Stimulated activated CD4-positive, alpha-beta T cell treated with anti-CD3 and anti-CD28 coated beads, TNF-alpha, amount 100 ng/mL, for 1 hour (primary cell): ENCODE measurements around the gene PUM2.
"Not testable (repeated sequence)": the region's sequence is repeated elsewhere in the genome, so short reads cannot be mapped to it uniquely, and the experiment has no call there.

ENCODE experiments used
- DNase-seq, 3 donors: peaks; one replicate each; pipeline ENCODE4 v3.0.0-alpha.2; 2020; ENCODE audit warnings: low read depth in 3 of 3, low spot score in 1 of 3

Gene PUM2

DNA sequence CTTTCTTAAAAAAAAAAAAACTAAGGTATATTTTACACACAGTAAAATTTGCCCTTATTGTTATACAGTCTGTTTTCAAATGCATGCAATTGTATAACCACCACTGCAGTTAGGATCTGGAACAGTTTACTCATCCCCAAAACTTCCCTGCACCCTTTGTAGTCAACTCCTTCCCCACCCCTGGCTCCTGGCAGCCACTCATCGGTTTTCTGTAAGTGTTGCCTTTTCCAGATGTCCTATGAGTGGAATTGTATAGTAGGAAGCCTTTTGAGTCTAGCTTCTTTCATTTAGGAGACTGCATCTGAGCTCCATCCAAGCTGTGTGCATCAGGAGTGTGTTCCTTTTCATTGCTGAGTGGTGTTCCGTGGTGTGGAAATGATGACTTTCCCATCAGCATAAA is 116.0 kb downstream of the PUM2 start:
- not testable (repeated sequence) for DNase-seq

DNA sequence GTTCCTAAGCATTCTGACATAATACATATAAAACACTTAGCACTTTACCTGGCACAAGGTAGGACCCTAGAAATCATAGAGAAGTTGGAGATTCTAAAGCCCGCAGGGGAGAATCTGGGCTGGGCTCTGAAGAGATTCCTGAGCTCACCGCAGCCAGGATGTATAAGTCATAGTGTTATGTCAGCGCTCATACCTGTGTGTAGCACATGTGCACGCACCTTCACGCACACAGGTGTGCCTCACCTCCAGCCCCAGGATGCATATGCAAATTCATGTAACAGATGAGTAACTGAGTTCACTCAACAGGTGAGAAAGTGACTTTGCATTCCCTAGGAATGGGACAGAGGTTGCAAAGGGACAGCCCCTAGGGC is 117.8 kb downstream of the PUM2 start:
- no peak for DNase-seq

- DNase-seq, result no peak
These were observed 119.0 kb downstream of the PUM2 start for GRCh38 chr2:20231598-20232026.

DNA sequence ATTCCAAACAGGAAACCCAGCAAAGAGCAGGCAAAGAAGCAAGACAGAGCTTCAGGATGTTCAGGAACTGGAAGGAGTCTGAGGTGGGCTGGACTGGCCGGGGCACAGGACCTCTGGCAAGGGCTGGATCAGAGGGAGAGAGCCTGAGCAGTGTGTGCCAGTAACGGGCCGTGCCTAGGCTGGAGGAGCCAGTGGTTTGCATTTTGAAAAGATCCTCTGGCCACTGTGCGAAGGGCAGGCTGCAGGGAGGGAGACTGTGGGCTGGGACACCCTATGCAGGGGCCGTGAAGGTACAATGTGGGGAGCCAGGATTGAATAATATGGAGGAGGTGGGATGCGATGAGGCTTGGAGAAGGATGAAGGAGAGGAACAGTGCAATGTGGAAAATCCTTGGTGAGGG is 119.5 kb downstream of the PUM2 start:
- DNase-seq, result no peak

GRCh38 chr2:20230114-20230425 is 120.6 kb downstream of the PUM2 start:
- DNase-seq, result no peak

DNA sequence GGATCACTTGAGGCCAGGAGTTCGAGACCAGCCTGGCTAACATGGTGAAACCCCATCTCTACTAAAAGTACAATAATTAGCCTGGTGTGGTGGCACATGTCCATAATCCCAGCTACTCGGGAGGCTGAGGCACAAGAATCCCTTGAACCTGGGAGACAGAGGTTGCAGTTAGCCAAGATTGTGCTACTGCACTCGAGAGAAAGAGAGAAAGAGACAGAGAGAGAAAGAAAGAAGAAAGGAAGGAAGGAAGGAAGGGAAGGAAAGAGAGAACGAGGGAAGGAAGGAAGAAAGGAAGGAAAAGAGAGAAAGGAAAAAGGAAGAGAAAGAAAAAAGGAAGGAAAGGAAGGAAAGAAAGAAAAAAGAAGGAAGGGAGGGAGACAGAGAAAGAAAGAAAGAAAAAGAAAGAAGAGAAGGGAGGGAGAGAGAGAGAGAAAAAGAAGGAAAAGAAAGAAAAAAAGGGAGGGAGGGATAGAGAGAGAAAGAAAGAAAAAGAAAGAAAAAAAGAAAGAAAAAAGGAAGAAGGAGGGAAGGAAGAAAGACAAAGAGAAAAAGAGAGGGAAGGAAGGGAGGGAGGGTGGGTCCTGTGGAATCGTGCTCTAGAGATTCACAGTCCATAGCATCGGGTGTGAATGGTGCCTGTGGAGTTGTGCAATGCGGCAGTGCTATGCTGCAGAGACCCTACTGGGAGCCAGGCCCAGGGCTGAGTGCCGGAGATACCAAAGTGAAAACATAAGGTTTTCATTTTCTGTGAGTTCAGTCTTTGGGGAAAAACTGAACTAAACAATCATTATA is 121.1 kb downstream of the PUM2 start:
- no peak for DNase-seq

DNA sequence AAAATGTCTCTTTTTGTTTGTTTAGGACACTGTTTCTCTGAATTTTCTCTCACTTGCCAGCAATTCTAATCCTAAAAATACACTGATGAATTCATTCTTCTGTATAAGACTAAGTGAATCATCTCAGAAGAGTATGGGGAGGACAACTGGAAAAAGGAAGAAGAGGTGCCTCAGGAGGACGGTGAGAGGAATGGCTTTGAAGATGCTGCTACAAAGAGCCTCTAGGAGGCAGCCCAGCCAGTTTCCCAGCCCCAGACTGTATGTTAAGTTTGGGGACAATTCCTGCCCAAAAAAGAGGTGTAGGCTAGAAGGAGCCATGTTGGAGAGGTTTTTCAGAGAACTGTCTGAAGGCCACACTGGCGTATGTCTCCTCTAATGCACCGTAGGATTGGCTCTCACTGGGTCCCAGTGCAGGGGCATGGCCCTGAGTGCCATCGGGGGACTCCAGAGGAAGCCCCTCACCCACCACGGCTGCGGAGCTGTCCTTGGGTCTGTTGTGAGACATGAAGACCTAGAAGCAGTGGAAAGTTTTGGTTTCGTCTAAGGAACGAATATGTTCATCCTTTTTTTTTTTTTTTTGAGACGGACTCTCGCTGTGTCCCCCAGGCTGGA is 122.6 kb downstream of the PUM2 start:
- DNase-seq, result no peak

DNA sequence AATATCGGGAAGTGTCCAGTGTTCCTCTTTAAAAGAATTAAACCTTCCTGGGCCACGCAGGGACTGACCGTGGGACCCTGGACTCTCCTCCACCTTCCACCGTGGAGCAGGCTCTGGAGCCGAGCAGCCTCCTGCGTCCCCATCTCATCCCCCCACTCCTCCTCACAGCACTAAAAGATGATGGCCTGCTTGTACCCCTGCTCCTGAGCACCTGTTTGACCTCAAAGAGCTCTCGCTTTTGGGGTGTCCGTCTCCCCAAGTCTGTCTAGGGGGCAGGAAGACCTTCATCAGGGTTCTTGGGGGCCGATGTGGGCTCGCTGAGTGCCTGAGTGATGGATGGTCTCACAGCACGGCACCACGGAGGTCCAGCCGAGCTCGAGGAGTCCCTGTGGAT is 124.5 kb downstream of the PUM2 start:
- DNase-seq, result no peak

- no peak for DNase-seq
These were observed 125.1 kb downstream of the PUM2 start for GRCh38 chr2:20225294-20226151.

- DNase-seq, result no peak
These were observed 125.8 kb downstream of the PUM2 start, which contains the start of gene SDC1 for GRCh38 chr2:20224716-20225293. Gene SDC1 (minus strand): TSS chr2:20225130. CDS start chr2:20224867, 263 bp downstream.

DNA sequence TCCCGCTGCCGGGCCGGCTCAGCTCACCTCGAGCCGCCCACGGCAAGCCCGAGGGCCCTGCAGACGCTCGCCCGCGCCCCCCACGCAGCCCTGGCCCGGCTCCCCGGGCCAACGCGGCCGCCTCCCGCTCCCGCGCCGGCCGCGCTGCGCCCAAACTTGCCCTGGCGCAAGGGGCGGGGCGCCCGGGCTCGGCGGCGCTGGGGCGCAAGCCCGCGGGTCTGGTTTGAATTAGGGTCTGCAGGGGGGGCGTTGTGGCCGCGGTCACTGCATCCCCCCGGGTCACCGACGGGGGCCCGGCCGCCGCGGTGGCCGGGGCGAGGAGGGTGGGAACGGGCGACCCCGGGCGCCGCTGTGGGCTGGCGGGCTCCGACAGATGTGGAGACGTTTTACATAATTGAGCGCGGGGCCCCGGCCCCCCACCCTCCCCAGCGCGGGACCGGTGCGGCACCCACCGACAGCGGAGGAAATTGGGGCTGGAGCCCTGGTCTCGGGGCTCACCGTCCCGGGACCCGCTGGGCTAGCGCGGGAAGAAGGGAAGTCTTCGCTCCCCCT is 126.4 kb downstream of the PUM2 start:
- DNase-seq, result no peak

DNA sequence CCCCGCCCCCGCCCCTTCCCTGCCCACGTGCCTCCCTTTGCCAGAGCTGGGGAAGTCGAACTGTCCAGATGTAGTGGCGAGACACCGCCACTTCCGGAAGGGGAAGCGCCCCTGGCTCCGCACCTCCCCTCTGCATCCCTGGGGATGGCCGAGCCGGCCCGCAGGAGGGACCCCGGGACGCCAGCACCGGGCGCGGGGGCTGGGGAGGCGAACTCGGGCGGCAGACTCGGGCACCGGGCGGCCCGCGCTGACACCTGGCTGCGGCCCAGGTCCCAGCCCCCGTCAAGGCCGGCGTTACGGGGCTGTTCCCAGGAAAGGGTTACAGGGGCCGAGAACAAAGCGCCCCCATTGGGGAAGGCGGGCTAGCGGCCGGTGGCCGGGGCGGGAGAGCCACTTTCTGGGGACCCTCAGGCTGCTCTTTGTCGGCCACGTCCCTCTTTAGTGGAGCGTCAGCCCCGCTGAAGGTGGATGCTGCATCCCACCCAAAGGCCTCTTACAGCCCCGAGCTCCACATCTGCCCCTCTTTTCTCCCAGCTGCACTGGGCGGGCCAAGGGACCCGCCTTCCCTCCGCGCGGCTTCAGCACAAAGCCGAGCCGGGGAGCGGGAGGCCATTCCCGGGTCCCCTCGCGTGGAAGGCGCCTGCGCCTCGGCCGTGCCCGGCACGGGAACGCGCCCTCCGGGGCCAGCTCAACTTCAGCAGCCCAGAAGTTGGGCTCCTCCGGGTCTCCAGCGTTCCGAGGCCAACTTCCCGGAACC is 127.1 kb downstream of the PUM2 start:
- DNase-seq, result no peak

DNA sequence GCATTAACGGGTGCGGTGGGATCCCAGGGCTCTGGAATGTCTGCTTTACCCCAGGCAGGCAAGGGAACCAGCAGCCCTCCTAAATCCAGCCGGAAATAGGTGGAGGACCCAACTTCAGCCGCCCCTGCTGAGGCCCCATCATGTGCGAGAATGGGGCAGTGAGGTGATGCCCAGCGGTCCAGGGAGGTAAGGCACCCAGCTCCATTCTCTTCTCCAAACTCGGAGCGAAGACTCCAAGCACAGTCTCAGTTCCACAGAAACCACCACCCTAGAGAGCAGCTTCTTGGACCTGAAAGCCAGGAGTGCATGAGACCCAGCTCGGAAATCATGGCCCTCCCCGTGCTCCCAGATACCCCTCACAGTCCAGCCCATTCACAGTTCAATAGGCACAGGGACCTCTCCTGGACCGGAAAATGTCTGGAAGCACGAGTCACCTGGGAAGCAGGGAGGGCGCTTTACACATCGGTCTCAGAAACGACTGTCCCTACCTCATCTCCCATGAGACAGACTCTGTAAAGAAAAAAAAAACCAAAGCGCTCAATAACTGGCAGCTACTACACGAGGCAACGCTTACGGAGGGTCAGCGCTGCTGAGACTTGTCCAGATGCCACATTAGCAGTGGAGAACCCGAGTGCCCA is 127.8 kb downstream of the PUM2 start:
- DNase-seq, result no peak

GRCh38 chr2:20222014-20222768 is 128.5 kb downstream of the PUM2 start:
- no peak for DNase-seq

DNA sequence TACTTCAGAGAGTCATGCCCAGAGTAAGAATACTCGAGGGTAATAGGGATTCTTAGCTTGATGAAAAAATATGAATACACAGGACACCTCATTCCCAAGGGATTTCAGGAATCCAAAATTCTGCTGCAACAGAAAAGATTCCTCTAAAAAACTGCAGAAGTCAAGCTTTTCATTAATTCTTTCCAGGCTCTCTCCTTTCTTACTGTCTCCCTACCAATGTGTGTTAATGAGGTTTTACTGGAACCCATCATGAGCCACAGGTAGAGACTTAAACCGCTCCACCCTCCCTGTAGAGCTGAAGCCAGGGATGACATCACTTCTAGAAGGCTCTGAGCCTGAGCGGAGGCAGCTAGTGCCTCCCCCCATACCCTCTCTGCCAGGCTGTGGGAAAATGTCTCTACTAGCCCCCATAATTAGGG is 129.1 kb downstream of the PUM2 start:
- no peak for DNase-seq

DNA sequence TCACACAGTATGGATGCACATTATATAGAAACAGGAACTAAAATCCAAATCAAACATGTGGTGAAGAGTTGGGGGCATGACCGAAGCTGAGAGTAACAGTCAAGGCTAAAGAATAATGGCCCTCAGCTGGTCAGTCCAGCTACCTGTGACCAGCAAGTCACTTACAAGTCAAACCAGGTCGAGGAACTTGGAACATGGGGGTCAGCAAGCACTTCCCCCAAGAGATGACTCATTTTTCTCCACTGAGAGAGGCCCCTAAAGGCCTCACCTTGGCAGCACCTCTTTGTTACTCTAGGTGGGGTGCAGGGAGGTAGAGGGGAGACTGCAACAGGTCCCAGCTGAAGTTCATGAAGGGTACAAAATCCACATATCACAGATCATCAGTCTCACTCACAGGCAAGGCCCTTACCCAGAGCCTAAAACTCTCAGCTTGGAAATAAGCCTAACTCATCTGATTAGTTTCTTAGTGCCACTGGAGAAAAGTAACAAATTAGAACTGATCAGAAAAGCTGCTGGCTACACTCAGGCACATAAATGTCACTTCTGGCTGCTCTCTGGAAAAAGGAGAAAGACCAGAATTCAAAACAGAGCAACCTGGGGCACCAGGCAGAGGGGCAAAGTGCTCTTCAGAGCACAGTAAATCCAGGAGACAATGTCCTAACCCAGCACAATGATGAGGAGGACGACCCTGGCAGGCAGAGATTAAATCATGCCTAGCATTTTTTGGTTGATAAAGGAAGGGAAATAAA is 129.7 kb downstream of the PUM2 start:
- no peak for DNase-seq

DNA sequence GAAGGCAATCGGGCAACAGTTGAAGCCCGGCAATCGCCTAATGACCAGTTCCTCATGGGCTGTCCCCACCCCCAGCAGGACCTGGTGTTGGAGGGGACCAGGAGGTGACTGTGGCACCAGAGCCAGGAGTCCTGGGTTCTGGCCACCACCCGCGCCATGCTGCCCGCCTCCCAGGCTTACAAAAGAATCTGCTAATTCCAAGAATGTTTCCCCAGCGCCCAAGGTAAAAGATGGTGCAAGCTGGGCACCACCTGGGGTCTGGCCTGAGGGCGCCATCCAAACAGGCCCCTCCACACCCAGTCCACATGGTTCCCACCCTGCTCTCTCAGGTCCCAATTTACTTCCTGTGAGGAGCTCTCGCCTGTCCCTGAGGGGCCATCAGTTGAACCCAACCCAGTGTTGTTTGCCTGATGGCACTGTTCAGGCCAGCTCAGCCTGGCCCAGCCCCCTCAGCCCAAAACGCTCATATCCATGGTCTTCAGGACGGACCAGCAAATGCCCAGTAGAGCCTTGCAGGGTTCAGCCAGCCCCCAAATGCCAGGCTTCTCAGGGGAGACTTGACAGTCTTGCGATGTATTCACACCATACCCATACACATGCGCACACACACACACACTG is 130.8 kb downstream of the PUM2 start:
- no peak for DNase-seq
